LHCN-M2 (cell line): ENCODE measurements around the gene SF3B1. TPM values are rescaled to one million over a fixed set of nuclear protein-coding genes. Genes with fewer than 3 reads are reported as not detected.
"Not testable (repeated sequence)": the region's sequence is repeated elsewhere in the genome, so short reads cannot be mapped to it uniquely, and the experiment has no call there.

Source experiments
- DNase-seq: peaks from one replicate; pipeline ENCODE4 v3.0.0-alpha.2; 2012; ENCODE audit warnings: low read depth
- total RNA-seq: library from RNA; depleted of rRNA; stranded (reverse); fragments of >200 nt; gene quantifications from 2 replicates; pipeline ENCODE4 v1.2.3, GENCODE V29; 2014; rRNA removed

SF3B1 gene
- total RNA-seq, 1 experiment from 2014 or later: 208 TPM

DNA sequence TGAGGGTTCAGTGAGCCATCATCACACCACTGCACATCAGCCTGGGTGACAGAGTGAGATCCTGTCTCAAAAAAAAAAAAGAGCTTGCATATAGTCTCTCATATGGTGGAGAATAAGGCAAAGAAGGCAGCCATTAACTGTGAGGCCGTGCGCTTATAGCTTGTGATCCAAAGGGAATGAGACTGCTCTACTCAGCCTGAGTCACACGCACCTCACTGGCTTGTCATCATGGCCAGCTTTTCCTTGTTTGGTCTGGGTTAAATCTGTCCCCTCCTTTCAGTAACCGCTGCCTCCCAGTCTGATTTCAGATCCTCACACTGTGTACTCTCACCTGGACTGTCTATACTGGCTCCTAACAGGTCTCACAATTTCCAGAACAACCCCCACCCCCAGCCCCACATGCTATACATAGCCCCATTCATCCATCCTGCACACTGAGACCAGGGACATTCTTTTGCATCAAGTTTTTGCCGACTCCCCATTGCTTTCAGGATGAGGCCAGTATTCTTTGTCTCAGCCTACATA is 88.9 kb downstream of the SF3B1 start:
- DNase-seq: no peak

DNA sequence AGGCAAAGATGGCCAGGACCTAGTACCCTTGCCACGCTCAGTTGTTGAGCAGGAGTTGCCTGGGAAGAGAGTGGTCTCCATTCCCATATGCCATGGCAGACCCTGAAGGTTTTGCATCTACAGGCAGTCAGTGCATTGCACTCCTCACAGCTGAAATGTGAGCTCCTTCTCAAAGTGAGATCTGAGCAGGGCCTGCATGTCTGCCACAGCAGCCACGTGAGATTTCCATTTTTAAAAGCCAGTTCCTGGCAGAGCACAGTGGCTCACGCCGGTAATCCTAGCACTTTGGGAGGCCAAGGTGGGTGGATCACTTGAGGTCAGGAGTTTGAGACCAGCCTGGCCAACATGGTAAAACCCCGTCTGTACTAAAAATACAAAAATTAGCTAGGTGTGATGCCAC is 90.9 kb downstream of the SF3B1 start:
- not testable (repeated sequence) for DNase-seq

DNA sequence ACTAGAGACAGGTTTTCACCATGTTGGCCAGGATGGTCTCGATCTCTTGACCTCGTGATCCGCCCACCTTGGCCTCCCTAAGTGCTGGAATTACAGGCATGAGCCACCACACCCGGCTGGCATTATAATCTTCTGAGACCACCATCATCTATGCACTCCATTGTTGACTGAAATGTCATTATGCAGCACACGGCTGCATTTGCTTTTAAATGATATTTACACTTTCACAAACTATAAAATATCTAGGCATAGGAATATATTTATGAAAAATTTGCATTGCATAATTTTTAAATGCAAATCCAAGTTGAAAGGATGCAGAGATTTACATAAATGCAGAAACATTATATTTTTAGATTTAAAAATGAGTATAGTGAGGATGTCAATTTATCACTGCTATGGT is 94.2 kb downstream of the SF3B1 start:
- no peak for DNase-seq

Other genes starting within 250 kb of the SF3B1 start
- 3.0 and 4.0 TPM in 2 replicates for gene ANKRD44, start 124.2 kb downstream of the SF3B1 start, total RNA-seq
- gene COQ10B, start 18.5 kb upstream of the SF3B1 start, total RNA-seq: 34.8 and 39.1 TPM in 2 replicates
- 287 and 305 TPM in 2 replicates for gene HSPD1, start 64.8 kb upstream of the SF3B1 start, total RNA-seq
- gene HSPE1, start 65.4 kb upstream of the SF3B1 start, total RNA-seq: 115 and 212 TPM in 2 replicates
- gene MOB4, start 81.0 kb upstream of the SF3B1 start, total RNA-seq: 48.0 and 56.9 TPM in 2 replicates
- gene RFTN2, start 240.6 kb upstream of the SF3B1 start, total RNA-seq: 0.40 and 0.83 TPM in 2 replicates